Sigmoid colon (tissue), 7 donors: ENCODE data around the gene NKAIN4. TPM values are rescaled to one million over a fixed set of nuclear protein-coding genes. Genes with fewer than 3 reads are reported as not detected.

Experiments used
- DNase-seq: peaks from one replicate; pipeline ENCODE4 v3.0.0-alpha.2; 2019
- H3K27ac ChIP-seq, 4 donors: fragments of 200-600 bp; sonication (generic); one replicate each; pipeline ENCODE4 v1.5.1; 2016 to 2019; ENCODE audit warnings: mild to moderate bottlenecking in 1 of 4
- H3K27me3 ChIP-seq, 3 donors: fragments of 200-600 bp; sonication (generic); one replicate each; pipeline ENCODE4 v1.5.1; 2019; ENCODE audit warnings: mild to moderate bottlenecking in 1 of 3
- H3K36me3 ChIP-seq, 4 donors: fragments of 200-600 bp; sonication (generic); one replicate each; pipeline ENCODE4 v1.5.1; 2016 to 2019
- H3K4me1 ChIP-seq, 4 donors: fragments of 200-600 bp; sonication (generic); one replicate each; pipeline ENCODE4 v1.5.1; 2017 to 2019
- H3K4me3 ChIP-seq, 4 donors: fragments of 200-600 bp; sonication (generic); one replicate each; pipeline ENCODE4 v1.5.1; 2017 to 2019; ENCODE audit warnings: mild to moderate bottlenecking in 2 of 4, moderate library complexity in 1 of 4
- H3K9me3 ChIP-seq, 4 donors: fragments of 200-600 bp in 3 of 4; sonication (generic) in 3 of 4; one replicate each; pipeline versions ENCODE4 v1.5.1 to v1.6.1; 2013 to 2019
- EP300 ChIP-seq, 4 donors: sonication (generic); formaldehyde crosslinking; IDR thresholded peaks; one replicate each; pipeline ENCODE4 v1.6.1; 2017; ENCODE audit warnings: antibody characterized with exemption in 4 of 4
- POLR2A ChIP-seq, 2 donors: fragments of 450-650 bp; IDR thresholded peaks; one replicate each; pipeline ENCODE4 v1.6.1; 2016; ENCODE audit warnings: antibody characterized with exemption in 2 of 2, mild to moderate bottlenecking in 2 of 2, moderate library complexity in 2 of 2
- POLR2AphosphoS5 ChIP-seq, 4 donors: sonication (generic); formaldehyde crosslinking; IDR thresholded peaks; one replicate each; pipeline ENCODE4 v1.6.1; 2017; ENCODE audit warnings: antibody characterized with exemption in 4 of 4
- WGBS, 2 donors: extraction: QIAGEN DNeasy Blood & Tissue Kit; methylation state at CpG; one replicate each; pipeline ENCODE4 v1.1.7; 2013; 5-methylcytosine and 5-hydroxymethylcytosine counted together
- intact Hi-C: fragments of 100-400 bp; cut with DNase I; formaldehyde crosslinking; loops from one replicate; pipeline ENCODE4 v1.15.1; 2023
- polyA plus RNA-seq, 3 donors: library from polyadenylated mRNA; stranded (reverse); fragments of 200-250 nt; gene quantifications; one replicate each; pipeline ENCODE4 v1.2.3, GENCODE V29; 2013
- total RNA-seq, 4 donors: library from RNA; depleted of rRNA; stranded (reverse); fragments of >200 nt; gene quantifications; one replicate each; pipeline ENCODE4 v1.1.0, GENCODE V29; 2016
- TF ChIP-seq, protein P1 (sequence below), 4 experiments: fragments of 450-650 bp in 3 of 4; fragments of 200-600 bp in 1 of 4; IDR thresholded peaks; one replicate each; pipeline ENCODE4 v1.5.1; 2016 to 2019; ENCODE audit warnings: antibody characterized with exemption in 4 of 4, mild to moderate bottlenecking in 3 of 4, moderate library complexity in 2 of 4
- donor health status: healthy with polysubstance abuse.
- donor health status: Bipolar disorder and iron deficiency.
- donor health status: healthy.

NKAIN4 gene
- total and polyA plus RNA-seq, 7 donors: 0.33 to 4.4 (median 0.95) TPM; not detected in 2

DNA sequence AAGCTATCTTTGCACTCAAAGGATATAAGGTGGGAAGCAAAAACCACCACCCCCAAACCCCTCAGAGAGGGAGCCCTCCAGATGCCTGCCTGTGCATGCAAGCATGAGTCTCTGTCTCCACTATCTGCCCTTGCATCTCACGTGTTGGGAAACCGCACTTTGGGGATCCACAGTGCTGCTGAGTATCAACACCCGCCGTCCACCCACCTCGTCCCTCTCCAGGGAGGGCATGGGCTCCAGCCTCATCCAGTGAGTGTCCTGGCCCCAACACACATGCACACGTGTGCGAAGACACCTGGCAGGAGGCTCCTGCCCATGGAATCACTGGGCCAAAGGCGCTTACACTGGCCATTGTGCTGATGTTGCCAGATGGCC lies 34.8 kb downstream of the NKAIN4 start:
- no peak overlapping the region for H3K27ac ChIP-seq
- WGBS, 2 donors: 77 to 83% methylated on average over 8 of the region's 8 CpGs
- TF ChIP-seq POLR2AphosphoS5 (IDR thresholded peaks at IDR 0.05) (no peak), EP300 (IDR thresholded peaks at IDR 0.05) (no peak), POLR2A (IDR thresholded peaks at IDR 0.05) (no peak)
- TF ChIP-seq, protein P1, sequence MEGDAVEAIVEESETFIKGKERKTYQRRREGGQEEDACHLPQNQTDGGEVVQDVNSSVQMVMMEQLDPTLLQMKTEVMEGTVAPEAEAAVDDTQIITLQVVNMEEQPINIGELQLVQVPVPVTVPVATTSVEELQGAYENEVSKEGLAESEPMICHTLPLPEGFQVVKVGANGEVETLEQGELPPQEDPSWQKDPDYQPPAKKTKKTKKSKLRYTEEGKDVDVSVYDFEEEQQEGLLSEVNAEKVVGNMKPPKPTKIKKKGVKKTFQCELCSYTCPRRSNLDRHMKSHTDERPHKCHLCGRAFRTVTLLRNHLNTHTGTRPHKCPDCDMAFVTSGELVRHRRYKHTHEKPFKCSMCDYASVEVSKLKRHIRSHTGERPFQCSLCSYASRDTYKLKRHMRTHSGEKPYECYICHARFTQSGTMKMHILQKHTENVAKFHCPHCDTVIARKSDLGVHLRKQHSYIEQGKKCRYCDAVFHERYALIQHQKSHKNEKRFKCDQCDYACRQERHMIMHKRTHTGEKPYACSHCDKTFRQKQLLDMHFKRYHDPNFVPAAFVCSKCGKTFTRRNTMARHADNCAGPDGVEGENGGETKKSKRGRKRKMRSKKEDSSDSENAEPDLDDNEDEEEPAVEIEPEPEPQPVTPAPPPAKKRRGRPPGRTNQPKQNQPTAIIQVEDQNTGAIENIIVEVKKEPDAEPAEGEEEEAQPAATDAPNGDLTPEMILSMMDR (IDR thresholded peaks at IDR 0.05): no peak
- intact Hi-C loops: loop anchor here (5.0 to 10.0 kb wide), 5 partner anchors 112 to 815 kb away; partner anchors contain the start of genes CABLES2, SAMD10 and SLC17A9
- no peaks in the 10 kb centered on the region for H3K9me3 ChIP-seq
- no peak overlapping the region for H3K4me3 ChIP-seq
- no peak for DNase-seq
- H3K36me3 ChIP-seq: peaks cover 0 to 2% (median 0%) of the 10 kb centered on the region in 4 donors
- H3K4me1 ChIP-seq: peaks cover 0 to 23% (median 19%) of the 10 kb centered on the region in 4 donors
- H3K27me3 ChIP-seq: no peaks in the 10 kb centered on the region

DNA sequence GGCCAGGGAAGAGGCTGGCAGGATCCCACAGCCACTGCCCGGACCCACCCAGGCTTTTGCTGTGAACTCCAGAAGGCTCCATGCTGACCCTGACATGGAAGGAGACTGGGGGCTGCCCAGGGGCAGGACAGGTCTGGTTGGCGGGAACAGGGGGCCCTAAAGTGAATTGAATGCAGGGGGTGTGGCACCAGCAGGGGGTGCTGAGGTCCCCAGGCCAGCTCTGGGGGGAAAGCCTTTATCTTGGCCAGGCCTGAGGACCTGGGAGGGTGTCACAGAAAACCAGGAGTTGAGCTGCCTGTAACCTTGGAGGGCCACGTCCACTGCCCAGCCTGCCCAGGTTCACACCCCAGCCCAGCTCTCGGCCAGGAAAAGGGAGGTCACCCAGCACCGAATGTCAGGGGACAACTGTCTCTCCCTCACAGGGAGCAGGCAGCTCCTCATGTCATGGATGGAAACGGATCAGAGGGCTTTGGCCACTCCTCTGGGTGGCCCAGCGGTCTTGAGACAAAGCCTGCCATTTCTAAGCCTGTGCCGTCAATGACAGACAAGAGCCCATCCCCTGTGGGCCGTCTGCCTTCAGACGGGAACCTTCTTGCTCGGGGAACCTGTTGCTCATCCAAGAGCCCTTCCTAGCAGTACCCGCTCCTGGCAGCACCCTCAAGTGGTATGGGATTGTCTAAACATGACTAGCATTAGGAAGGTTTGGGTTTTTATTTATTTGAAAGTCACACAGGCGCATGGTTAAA lies 35.4 kb downstream of the NKAIN4 start:
- intact Hi-C loops: loop anchor here (5.0 to 10.0 kb wide), 5 partner anchors 112 to 814 kb away; partner anchors contain the start of genes CABLES2, SAMD10 and SLC17A9
- WGBS, 2 donors: 83 to 88% methylated on average over 13 of the region's 13 CpGs

DNA sequence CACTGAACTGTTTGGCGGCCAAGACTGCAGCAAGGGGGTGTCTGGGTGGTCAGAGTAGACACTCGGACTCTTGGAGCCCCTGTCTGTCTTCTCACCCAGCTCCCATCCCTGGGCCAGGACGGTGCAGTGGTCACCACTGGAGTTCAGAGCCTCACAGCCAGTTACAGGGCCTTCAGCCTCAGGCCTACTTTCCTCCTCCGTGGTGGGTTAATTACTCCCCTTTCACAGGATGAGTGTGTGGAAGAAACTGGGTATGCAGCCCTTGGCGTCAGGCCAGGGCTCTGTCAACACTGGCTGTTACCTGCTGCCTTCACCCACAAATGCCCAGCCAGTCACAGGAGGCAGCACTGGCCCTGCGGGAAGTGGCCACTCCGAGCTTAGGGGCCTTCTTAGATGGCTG lies 36.6 kb downstream of the NKAIN4 start:
- Histone ChIP-seq H3K9me3 (no peaks in the 10 kb centered on the region), H3K4me1 (peaks cover 0 to 34% (median 29%) of the 10 kb centered on the region in 4 donors), H3K27me3 (no peaks in the 10 kb centered on the region), H3K36me3 (peaks cover 8 to 19% (median 9%) of the 10 kb centered on the region in 4 donors), H3K27ac (no peak overlapping the region), H3K4me3 (no peak overlapping the region)
- 82 to 83% methylated on average over 7 of the region's 7 CpGs for WGBS, 2 donors
- intact Hi-C loops: loop anchor here (2.0 to 10.0 kb wide), 6 partner anchors 55 to 813 kb away; partner anchors contain the start of genes ARFGAP1, CABLES2, SAMD10 and SLC17A9
- TF ChIP-seq, protein P1 (IDR thresholded peaks at IDR 0.05): no peak
- no peak for TF ChIP-seq POLR2A (IDR thresholded peaks at IDR 0.05)
- TF ChIP-seq POLR2AphosphoS5 (IDR thresholded peaks at IDR 0.05): no peak
- TF ChIP-seq EP300 (IDR thresholded peaks at IDR 0.05): no peak
- DNase-seq: no peak

More for the DNA sequence above, 35.4 kb downstream of the NKAIN4 start:
- Histone ChIP-seq H3K27ac (no peak overlapping the region), H3K9me3 (no peaks in the 10 kb centered on the region), H3K36me3 (peaks cover 0 to 7% (median 0%) of the 10 kb centered on the region in 4 donors), H3K4me1 (peaks cover 0 to 25% (median 17%) of the 10 kb centered on the region in 4 donors), H3K4me3 (no peak overlapping the region), H3K27me3 (no peaks in the 10 kb centered on the region)
- TF ChIP-seq POLR2AphosphoS5 (IDR thresholded peaks at IDR 0.05): no peak
- no peak for TF ChIP-seq POLR2A (IDR thresholded peaks at IDR 0.05)
- TF ChIP-seq, protein P1 (IDR thresholded peaks at IDR 0.05): no peak
- TF ChIP-seq EP300 (IDR thresholded peaks at IDR 0.05): no peak
- no peak for DNase-seq

DNA sequence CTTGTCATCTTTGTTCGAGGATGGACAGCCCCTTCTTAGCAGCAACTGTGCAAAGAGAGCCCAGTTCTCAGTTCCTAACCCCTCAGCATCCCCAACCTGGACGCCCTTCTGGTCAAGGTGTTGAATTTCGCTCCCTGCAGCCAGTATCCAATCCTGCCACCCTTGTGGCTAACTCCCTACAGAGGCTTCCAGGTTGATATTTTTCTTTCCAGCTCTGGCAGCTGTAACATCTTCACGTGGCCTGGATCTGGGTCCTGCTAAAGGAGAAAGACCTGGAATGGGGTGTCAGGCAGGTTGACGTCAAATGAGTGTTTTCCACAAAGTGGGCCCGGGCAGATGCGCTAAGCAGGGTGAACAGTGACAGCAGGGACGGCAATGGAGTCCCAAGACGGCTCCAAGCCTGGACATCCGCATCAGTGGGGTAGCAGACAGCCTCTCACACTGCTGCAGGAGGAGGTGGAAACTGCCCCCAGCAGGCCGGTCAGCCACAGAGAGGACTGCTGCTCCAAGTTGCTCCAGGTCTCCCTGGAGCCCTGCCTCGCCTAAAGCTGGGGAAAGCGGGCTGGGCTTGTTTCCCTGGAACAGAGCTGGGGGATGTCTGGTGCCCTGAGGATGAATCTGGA lies 37.3 kb downstream of the NKAIN4 start:
- Histone ChIP-seq H3K4me3 (peak overlapping the region; percentile 65 to 94 (median 92)), H3K27me3 (no peaks in the 10 kb centered on the region), H3K9me3 (no peaks in the 10 kb centered on the region), H3K4me1 (peaks cover 0 to 42% (median 36%) of the 10 kb centered on the region in 4 donors), H3K36me3 (peaks cover 13 to 27% (median 15%) of the 10 kb centered on the region in 4 donors), H3K27ac (peak overlapping the region; percentile 78 to 84 (median 82))
- TF ChIP-seq, protein P1 (IDR thresholded peaks at IDR 0.05): no peak
- TF ChIP-seq POLR2A (IDR thresholded peaks at IDR 0.05) (no peak), POLR2AphosphoS5 (IDR thresholded peaks at IDR 0.05) (no peak), EP300 (IDR thresholded peaks at IDR 0.05) (no peak)
- WGBS, 2 donors: 82 to 86% methylated on average over 13 of the region's 13 CpGs
- no peak for DNase-seq
- intact Hi-C loops: loop anchor here (2.0 to 10.0 kb wide), 6 partner anchors 56 to 812 kb away; partner anchors contain the start of genes ARFGAP1, CABLES2, SAMD10 and SLC17A9
